GM19193 (cell line): ENCODE measurements around the gene XXYLT1.

Experiments used
- POLR2A ChIP-seq: IDR thresholded peaks from 4 replicates; pipeline ENCODE4 v1.6.1; 2011; ENCODE audit not compliant: insufficient read depth, insufficient read length; ENCODE audit errors: extremely low read depth

The XXYLT1 gene

GRCh38 chr3:195270817-195271409 lies at the start of gene XXYLT1:
XXYLT1 (minus strand) TSS chr3:195271159; CDS start chr3:195271058, 101 bp downstream.
- TF ChIP-seq POLR2A: peak; percentile 75

- no peak for TF ChIP-seq POLR2A
Measured at GRCh38 chr3:195319060-195319459, 48.1 kb upstream of the XXYLT1 start.

- no peak for TF ChIP-seq POLR2A
Measured at GRCh38 chr3:195312714-195313113, 41.8 kb upstream of the XXYLT1 start.

- TF ChIP-seq POLR2A: no peak
Measured at GRCh38 chr3:195307711-195308110, 36.8 kb upstream of the XXYLT1 start.

GRCh38 chr3:195306369-195306768 lies 35.4 kb upstream of the XXYLT1 start:
- no peak for TF ChIP-seq POLR2A

GRCh38 chr3:195302431-195302830 lies 31.5 kb upstream of the XXYLT1 start:
- TF ChIP-seq POLR2A: no peak

- no peak for TF ChIP-seq POLR2A
Measured at GRCh38 chr3:195297446-195297845, 26.5 kb upstream of the XXYLT1 start.

GRCh38 chr3:195296662-195297061 lies 25.7 kb upstream of the XXYLT1 start:
- TF ChIP-seq POLR2A: no peak

GRCh38 chr3:195291121-195291520 lies 20.2 kb upstream of the XXYLT1 start:
- no peak for TF ChIP-seq POLR2A

GRCh38 chr3:195286115-195286872 lies 15.3 kb upstream of the XXYLT1 start:
- no peak for TF ChIP-seq POLR2A

GRCh38 chr3:195285372-195285771 lies 14.4 kb upstream of the XXYLT1 start:
- no peak for TF ChIP-seq POLR2A

GRCh38 chr3:195284842-195285241 lies 13.9 kb upstream of the XXYLT1 start:
- no peak for TF ChIP-seq POLR2A

GRCh38 chr3:195282961-195283360 lies 12.0 kb upstream of the XXYLT1 start:
- no peak for TF ChIP-seq POLR2A

- TF ChIP-seq POLR2A: no peak
Measured at GRCh38 chr3:195274259-195274966, 3.5 kb upstream of the XXYLT1 start.

- no peak for TF ChIP-seq POLR2A
Measured at GRCh38 chr3:195271410-195272243, 668 bp upstream of the XXYLT1 start.
